HEK293T (cell line): ENCODE data around the gene GADD45A.

ENCODE experiments used
- CTCF ChIA-PET: fragments of 350-600 bp; formaldehyde crosslinking; extraction: SDS; loops from one replicate; lab custom pipeline; 2021; ENCODE audit warnings: antibody characterized with exemption, inconsistent platforms; lab: Yijun Ruan, JAX
- POLR2A ChIA-PET: fragments of 350-600 bp; formaldehyde crosslinking; extraction: SDS; loops from one replicate; lab custom pipeline; 2020; ENCODE audit warnings: antibody characterized with exemption, inconsistent platforms; lab: Yijun Ruan, JAX
- DNase-seq: peaks from one replicate; pipeline ENCODE4 v3.0.0; 2012; ENCODE audit warnings: mixed read lengths; ENCODE audit errors: extremely low spot score
- ARNT ChIP-seq: fragments of 450-650 bp; IDR thresholded peaks from 2 replicates; pipeline ENCODE4 v1.6.1; 2017; ENCODE audit warnings: mild to moderate bottlenecking
- BHLHE40 ChIP-seq: fragments of 450-650 bp; IDR thresholded peaks from 2 replicates; pipeline ENCODE4 v1.6.1; 2016; ENCODE audit warnings: mild to moderate bottlenecking, moderate library complexity, borderline replicate concordance
- CTBP1 ChIP-seq: fragments of 450-650 bp; IDR thresholded peaks from 2 replicates; pipeline ENCODE4 v1.6.1; 2016; ENCODE audit warnings: borderline replicate concordance
- ELF4 ChIP-seq: fragments of 450-650 bp; IDR thresholded peaks from 2 replicates; pipeline ENCODE4 v1.6.1; 2017; ENCODE audit warnings: antibody characterized with exemption
- FOXA1 ChIP-seq: fragments of 450-650 bp; IDR thresholded peaks from 2 replicates; pipeline ENCODE4 v1.6.1; 2016; ENCODE audit warnings: mild to moderate bottlenecking
- FOXK2 ChIP-seq: fragments of 450-650 bp; IDR thresholded peaks from 2 replicates; pipeline ENCODE4 v1.6.1; 2016; ENCODE audit warnings: mild to moderate bottlenecking
- FOXM1 ChIP-seq: fragments of 450-650 bp; IDR thresholded peaks from 2 replicates; pipeline ENCODE4 v1.6.1; 2017; ENCODE audit warnings: mild to moderate bottlenecking, borderline replicate concordance
- HDGF ChIP-seq: fragments of 450-650 bp; IDR thresholded peaks from 2 replicates; pipeline ENCODE4 v1.6.1; 2017; ENCODE audit warnings: antibody characterized with exemption, borderline replicate concordance
- L3MBTL2 ChIP-seq: fragments of 450-650 bp; conservative IDR thresholded peaks from 2 replicates; pipeline ENCODE4 v1.6.1; 2016; ENCODE audit warnings: mild to moderate bottlenecking
- LEF1 ChIP-seq: fragments of 450-650 bp; IDR thresholded peaks from 2 replicates; pipeline ENCODE4 v1.6.1; 2017; ENCODE audit warnings: mild to moderate bottlenecking, borderline replicate concordance
- NFRKB ChIP-seq: fragments of 450-650 bp; IDR thresholded peaks from 2 replicates; pipeline ENCODE4 v1.6.1; 2016; ENCODE audit warnings: mild to moderate bottlenecking, moderate library complexity
- PKNOX1 ChIP-seq: fragments of 450-650 bp; IDR thresholded peaks from 2 replicates; pipeline ENCODE4 v1.6.1; 2016
- SP1 ChIP-seq: fragments of 450-650 bp; IDR thresholded peaks from 2 replicates; pipeline ENCODE4 v1.6.1; 2017
- SUZ12 ChIP-seq: fragments of 450-650 bp; IDR thresholded peaks from 2 replicates; pipeline ENCODE4 v1.6.1; 2016; ENCODE audit warnings: mild to moderate bottlenecking
- TARDBP ChIP-seq: fragments of 450-650 bp; IDR thresholded peaks from 2 replicates; pipeline ENCODE4 v1.6.1; 2016
- ZNF384 ChIP-seq: fragments of 450-650 bp; IDR thresholded peaks from 2 replicates; pipeline ENCODE4 v1.6.1; 2016

The GADD45A gene

DNA sequence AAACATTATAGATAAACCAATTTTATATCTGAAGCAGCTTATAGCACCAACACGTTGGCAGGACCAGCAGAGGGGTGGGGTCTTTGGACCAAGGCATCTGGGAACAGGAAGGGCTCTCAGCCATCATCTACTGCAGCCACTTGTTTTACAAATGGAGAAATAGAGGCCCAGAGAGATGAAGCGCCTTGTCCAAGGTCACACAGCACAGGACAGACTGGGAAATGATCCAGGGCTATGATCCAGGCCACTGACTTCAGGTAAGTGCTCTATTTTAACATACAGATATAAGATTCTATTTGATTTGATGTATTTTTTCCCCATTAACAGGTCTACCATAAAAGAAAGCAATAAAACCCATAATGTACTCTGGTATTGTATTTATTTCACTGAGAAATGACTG lies 16.9 kb downstream of the GADD45A start:
- ChIA-PET POLR2A (interaction anchor here (1.4 to 4.2 kb wide), 3 partner anchors 10 to 26 kb away, joined by 3 to 42 read pairs (median 10); partner anchors contain the start of gene GADD45A), CTCF (interaction anchor here (1.1 to 1.4 kb wide), 2 partner anchors 9 to 12 kb away, joined by 3 to 4 read pairs; no protein-coding TSS in a partner anchor)
- no peak for TF ChIP-seq PKNOX1
- TF ChIP-seq SP1: no peak
- no peak for TF ChIP-seq SUZ12
- TF ChIP-seq TARDBP: no peak
- DNase-seq: no peak

GRCh38 chr1:67704351-67704750 lies 19.4 kb downstream of the GADD45A start:
- no peak for TF ChIP-seq BHLHE40
- TF ChIP-seq NFRKB: no peak
- no peak for TF ChIP-seq LEF1
- TF ChIP-seq FOXA1: no peak
- TF ChIP-seq PKNOX1: no peak
- no peak for TF ChIP-seq FOXM1
- TF ChIP-seq L3MBTL2: no peak
- no peak for TF ChIP-seq ELF4
- no peak for TF ChIP-seq SP1
- TF ChIP-seq HDGF: no peak
- ChIA-PET POLR2A (interaction anchor here (1.1 to 3.2 kb wide), 2 partner anchors 9 to 19 kb away, joined by 3 to 13 read pairs; partner anchors contain the start of gene GADD45A), CTCF (interaction anchor here (0.6 kb wide), 1 partner anchor 11 kb away, joined by 3 read pairs; no protein-coding TSS in a partner anchor)
- no peak for DNase-seq

DNA sequence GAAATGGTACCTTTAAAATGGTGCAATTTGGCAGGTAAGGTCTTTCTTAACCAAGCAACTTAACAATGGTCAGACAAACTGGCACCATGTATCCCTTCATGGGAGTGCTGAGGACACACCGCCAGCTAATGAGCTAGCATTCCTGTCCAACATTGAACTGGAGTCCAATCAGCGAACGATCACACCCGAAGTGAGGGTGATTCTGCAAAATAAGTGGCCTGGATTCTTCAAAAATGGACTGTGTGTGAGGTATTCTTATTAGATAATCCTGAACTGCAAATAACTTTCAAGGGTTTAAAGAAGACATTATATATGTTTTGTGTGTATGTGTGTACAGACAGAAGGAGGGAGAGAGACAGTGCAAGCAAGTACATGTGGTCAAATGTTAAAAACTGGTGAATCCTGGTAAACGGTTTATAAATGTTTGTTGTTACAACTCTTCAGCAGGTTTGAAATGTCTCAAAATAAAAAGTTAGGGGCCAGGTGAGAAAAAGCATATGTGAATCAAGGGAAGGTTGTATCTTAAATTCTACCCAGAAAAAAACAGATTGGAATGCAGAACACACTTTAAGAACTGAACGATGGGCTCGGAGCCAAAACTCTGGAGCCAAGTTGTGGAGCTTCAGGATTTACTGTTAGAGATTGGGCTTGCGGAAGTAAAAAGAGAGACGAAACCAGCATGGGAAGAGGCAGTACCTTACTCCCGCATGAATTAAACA lies 20.9 kb downstream of the GADD45A start:
- CTCF ChIA-PET: interaction anchor here (1.0 kb wide), 1 partner anchor 54 kb away, joined by 4 read pairs; no protein-coding TSS in a partner anchor
- no peak for DNase-seq
- no peak for TF ChIP-seq TARDBP
- TF ChIP-seq SP1: no peak
- TF ChIP-seq FOXM1: no peak
- TF ChIP-seq BHLHE40: no peak
- POLR2A ChIA-PET: interaction anchor here (1.1 to 3.2 kb wide), 2 partner anchors 19 to 21 kb away, joined by 6 to 13 read pairs; partner anchors contain the start of gene GADD45A

DNA sequence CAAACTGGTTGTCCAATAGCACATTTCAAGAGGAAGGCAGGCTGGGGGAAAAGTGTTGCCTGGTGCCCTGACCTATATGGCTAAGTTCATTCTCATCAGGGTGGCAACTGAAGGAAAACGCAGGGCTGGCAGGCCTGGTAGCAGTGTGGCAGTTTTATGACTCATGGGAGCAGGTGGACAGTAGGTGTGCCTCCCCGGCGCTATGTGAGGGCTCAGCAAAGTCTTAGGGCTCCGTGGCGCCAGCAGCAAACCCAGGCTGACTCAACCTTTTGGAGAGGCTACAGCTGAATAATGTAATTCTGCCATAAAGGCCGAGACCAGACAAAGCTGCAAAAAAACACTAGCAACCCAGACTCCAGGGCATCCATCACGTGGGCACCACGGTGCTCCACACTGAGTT lies 23.6 kb downstream of the GADD45A start:
- no peak for TF ChIP-seq HDGF
- DNase-seq: no peak
- POLR2A ChIA-PET: interaction anchor here (2.4 kb wide), 1 partner anchor 22 kb away, joined by 5 read pairs; no protein-coding TSS in a partner anchor
- CTCF ChIA-PET: interaction anchor here (0.8 to 1.2 kb wide), 2 partner anchors 52 to 173 kb away, joined by 3 read pairs; no protein-coding TSS in a partner anchor

DNA sequence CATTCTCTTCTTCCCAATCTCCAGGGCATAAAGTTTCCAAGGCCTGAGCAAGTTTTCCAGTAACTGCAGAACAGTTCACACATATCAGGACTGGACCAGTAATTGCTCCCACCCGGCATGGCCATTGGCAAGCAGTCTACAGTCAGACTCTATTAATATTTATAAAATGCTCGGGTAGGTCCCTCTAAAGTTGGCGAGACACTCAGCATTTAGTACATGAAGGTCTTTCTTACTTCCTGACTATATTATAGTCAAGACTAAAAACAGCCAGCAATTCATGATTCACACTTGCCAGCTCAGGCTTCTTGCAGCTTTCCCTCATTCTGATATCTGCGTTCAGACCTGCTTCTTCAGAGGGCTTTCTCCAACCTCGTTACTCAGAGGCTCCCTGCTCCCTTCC lies 25.4 kb downstream of the GADD45A start:
- DNase-seq: no peak
- no peak for TF ChIP-seq SUZ12
- TF ChIP-seq L3MBTL2: no peak
- no peak for TF ChIP-seq TARDBP
- TF ChIP-seq BHLHE40: no peak
- no peak for TF ChIP-seq FOXK2
- TF ChIP-seq LEF1: no peak
- no peak for TF ChIP-seq NFRKB
- TF ChIP-seq SP1: no peak
- no peak for TF ChIP-seq FOXM1
- no peak for TF ChIP-seq CTBP1
- TF ChIP-seq HDGF: no peak
- no peak for TF ChIP-seq ELF4
- no peak for TF ChIP-seq FOXA1
- no peak for TF ChIP-seq ARNT
- TF ChIP-seq PKNOX1: no peak
- ChIA-PET POLR2A (no interaction called here), CTCF (no interaction called here)

DNA sequence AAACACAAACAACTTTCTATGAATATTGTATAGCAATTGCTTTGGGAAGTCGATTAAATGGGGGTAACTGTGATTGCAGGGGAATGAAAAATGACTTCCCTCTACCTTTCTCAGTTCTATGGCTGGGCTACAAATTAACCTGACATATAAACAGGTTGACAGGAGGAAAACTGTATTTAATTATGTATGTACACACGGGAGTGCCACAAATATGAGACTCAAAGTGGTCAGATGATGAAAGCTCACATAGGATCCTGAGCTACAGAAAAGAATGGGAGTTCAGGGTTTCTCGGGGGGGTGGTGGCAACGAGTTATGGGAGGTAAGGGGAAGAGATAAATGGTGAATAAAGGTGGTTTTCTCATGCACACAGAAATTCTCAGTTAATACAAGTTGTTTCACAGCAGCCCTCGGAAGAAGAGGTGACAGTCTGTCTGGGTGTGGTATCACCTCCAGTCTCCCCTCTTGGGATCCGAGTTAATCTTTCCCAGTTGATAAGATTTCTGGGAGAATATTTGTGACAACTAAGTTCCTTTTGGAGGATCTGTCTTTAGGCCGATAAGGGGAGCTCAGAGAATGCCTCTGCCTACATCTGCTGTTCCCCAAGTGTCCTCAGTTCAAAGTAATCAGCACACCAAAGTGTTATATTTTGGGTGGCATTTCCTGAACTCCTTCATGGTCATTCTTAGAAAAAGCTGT lies 26.3 kb downstream of the GADD45A start:
- CTCF ChIA-PET: interaction anchor here (0.6 to 0.9 kb wide), 3 partner anchors 9 to 33 kb away, joined by 3 to 4 read pairs (median 3); no protein-coding TSS in a partner anchor
- TF ChIP-seq PKNOX1 (no peak), LEF1 (no peak), ARNT (no peak), FOXM1 (no peak), SP1 (no peak), ELF4 (no peak), NFRKB (no peak), L3MBTL2 (no peak), ZNF384 (no peak), FOXA1 (no peak), BHLHE40 (no peak), HDGF (no peak), CTBP1 (no peak)
- no peak for DNase-seq
- POLR2A ChIA-PET: interaction anchor here (1.6 to 2.9 kb wide), 2 partner anchors 10 to 25 kb away, joined by 10 to 15 read pairs; partner anchors contain the start of gene GADD45A
